ENCODE measurements around the gene ZBP1.

ZBP1 gene

DNA sequence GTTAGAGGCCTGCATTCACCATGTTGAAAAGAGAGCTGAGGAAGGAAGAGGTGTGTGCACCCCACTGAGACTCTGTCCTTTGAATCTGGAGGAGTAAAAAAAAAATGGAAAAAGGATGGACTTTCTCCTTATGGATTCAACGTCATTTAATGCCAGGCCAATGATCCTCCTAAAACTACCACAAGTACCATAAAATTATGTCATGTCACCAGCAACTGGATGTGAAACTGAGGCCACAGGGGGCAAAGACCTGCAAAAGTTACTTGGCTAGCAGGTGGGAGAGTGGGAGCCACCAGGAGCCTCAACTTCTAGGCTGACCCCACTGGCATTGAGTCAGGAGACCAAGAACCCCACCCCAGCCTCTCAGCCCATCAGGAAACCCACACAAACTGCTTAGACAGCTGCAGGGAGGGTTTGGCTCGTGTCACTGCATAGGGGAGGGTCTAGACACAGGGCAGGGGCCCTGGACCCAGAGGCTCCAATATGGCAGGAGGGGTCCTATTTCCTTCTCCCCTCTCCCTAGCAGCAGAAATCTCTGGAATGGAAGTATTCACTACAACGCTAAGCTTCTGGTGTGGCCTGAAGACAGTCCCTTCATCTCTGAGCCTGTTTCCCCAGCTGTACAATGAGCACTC is 48.3 kb downstream of the ZBP1 start:
- no peak for DNase-seq (ENCODE audit: low read depth)

DNA sequence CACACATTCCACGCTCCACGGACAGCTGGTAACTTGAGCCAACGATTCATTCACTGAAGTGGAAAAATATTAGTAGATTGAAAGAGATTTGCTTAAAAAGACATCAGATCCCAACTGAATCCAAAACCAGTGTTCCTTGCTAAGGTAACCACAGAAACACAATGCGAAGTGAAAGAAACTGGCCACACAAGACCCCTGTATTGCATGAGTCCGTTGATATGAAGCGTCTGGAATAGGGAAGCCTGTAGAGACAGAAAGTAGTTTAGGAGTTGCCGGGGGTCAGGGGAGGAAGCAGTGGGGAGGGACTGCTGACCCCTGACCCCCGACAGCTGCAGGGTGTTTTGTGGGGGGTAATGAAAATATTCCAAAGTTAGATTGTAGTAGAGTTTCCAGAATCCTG is 49.3 kb downstream of the ZBP1 start:
- DNase-seq (ENCODE audit: low read depth) = no peak

DNA sequence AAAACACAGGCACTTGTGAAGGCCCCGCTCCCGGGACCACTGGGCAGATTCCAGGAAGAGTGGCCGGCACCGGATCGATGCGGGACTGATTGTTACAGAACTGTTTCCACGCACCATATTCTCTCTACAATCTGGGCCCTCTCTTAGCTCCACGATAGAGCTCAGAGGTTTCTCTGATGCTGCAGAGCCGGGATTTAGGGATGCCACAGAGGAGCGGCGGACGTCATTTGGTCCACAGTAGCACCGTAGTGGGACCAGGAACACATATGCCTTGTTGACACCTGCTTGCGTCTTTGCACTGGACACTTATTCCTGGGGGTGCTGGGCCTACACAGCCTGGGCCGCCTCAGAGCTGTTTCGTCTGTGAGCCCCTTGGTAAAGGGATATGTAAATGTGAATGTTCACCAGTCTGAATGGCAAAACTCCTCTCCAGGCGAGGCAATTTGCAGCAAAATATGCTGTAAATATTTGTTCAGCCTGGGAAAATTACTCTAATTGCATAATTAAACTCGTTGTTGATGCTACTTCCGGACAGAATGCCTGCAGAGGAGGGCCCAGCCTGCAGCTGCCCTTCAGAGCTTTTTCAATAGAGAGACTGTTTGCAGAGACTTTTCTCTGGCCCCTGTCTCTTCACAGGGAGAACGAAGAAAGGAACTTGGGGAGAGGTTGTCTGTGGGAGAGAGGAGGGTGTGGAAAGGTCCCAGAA is 49.9 kb downstream of the ZBP1 start:
- no peak for DNase-seq (ENCODE audit: low read depth)

DNA sequence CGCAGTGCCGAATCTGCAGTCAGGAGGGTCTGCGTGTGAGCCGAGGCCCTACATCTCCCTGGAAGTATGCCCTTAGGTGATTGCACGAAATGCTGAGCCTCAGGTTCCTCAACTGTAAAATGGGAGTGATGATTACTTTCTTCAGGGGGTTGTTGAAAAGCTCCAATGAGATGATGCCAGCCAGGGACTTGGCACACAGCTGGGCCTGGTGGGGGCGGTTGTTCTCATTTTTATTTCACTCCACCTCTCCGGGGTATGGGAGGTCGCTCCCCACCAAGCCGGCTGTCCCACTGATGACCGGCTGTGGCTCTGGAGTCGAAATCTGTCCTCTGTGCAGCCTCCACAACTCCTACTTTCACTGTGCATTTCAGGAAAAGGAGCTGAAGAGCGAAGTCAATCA is 51.3 kb downstream of the ZBP1 start:
- no peak for DNase-seq (ENCODE audit: low read depth)

DNA sequence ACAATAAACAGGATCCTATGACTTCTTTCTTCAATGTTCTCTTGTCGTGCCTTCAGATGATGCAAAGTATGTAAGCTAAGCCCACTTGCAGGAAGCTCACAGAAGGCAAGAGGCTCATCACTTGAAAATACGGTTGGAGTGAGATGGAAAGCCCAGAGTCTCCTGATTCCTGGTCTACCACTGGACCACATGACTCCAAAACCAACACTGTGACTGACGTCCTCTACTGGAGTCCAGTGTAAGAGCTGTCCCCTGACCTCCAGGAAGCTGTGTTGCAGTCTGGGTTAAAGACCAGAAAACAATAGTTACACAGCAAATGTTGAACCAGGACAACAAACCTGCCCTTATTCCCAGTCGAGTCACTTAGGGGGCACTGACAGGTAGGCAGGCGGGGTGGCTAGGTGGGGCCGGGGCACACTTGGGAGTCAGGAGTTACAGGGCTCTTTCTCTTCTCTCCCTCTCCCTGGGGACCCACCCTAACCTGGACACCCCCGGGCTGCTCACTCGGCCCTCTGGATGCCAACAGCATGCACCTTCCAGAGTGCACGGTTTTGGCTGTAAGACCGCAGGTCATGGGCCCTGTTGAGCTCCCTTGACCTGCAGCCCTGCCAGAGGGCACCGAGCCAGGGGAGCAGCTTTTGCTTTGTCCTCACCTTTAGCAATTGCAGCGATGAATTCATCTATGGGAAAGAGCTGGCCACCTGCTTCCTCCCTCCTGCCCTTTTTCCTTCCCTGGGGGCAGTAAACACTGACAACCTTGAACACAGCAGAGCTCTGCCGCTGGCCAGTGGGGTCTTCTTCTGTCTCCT is 51.9 kb downstream of the ZBP1 start:
- no peak for DNase-seq (ENCODE audit: low read depth)

DNA sequence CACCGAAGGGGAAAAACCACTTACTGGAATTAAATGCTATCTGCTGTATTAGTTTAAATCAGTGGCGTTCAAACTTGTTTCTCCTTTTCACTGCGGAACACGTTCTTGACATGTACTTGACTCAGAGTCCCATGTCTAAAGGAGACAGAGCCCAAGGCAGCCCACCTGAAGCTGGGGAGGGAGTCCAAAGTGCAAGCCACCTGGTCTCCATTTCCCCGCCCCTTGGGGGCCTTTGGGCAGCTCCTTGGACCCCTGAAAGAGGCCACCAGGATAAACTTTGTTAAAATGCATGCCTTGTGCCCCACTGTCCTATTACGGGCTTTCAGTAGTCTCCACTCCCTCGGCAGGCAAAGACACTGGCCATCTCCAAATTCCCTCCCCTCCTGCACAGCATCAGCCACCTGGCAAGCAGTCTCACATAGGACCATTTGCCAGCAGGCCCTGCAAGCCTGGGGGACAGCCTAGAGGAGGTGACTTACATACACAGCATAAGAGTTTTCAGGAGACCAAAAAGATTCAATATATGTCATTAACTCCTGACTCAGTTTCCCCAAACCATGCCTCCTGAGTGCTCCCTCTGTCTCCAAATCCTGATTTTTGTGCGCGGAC is 52.7 kb downstream of the ZBP1 start:
- no peak for DNase-seq (ENCODE audit: low read depth)

DNA sequence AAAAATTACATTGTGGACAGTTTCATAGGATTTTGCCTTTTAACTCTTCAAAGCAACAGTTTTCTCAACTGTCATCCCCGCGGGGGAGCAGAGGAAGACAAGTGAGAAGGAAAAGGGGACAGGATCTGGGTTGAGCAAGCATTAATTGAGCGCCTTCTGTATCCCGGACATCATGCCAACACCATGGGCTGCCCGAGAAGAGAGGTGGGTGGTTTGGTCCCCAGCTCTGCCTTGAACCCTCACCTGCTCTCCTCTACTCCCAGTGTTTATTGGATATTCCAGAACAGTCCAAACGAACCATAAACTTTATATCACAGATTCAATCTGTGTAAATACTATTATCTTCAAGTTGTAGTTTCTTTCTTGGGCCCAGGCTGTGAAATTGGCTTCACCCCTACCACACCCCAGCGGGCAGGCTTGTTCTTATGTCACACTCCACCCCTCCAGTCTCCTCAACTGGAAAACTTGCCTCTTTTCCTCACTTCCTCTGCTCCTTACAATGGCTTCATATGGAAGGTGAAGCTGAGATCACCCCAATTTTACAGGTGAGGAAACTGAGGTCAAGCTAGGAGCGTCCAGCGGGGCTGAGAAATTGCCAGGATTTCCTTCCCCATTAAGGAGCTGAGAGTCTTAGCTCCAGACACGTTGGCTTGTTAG is 53.3 kb downstream of the ZBP1 start:
- DNase-seq (ENCODE audit: low read depth) = no peak

DNA sequence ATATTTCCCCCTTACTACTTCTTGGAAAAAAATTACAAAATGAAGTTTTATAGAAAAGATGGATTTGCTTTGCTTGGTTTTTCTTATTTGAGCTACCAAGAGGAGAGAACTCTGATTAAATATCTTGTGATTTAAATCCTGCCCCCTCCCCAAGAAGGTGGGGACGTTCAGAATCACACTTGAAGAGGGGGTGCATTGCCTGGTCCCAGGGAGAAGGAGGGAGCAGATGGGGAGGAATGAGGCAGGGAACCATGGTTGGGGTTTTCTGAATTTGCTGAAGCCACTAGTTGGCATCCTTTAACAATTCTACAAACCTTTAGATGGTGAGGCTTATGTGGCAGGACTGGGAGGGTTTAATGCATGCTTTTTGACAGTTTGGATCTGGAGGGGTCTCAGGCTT is 53.8 kb downstream of the ZBP1 start:
- DNase-seq (ENCODE audit: low read depth) = no peak

DNA sequence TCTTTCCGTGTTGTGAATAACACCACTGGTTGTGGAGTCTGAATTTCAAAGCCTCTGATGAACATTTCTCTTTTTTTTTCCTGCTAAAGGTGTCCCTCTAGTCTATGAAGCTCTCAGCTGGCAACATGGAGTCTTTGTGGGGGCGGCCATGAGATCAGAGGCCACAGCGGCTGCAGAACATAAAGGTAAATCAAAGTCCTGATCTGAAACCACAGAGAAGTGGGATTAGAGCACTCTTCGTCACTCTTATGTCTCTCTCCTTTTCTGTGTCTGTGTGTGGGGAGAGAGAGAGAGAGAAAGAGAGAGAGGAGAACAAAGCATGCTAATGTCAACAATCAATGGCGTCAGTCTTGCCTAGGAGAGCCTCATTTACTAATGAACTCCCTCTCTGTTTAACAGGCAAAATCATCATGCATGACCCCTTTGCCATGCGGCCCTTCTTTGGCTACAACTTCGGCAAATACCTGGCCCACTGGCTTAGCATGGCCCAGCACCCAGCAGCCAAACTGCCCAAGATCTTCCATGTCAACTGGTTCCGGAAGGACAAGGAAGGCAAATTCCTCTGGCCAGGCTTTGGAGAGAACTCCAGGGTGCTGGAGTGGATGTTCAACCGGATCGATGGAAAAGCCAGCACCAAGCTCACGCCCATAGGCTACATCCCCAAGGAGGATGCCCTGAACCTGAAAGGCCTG is 55.1 kb downstream of the ZBP1 start:
- no peak for DNase-seq (ENCODE audit: low read depth)

DNA sequence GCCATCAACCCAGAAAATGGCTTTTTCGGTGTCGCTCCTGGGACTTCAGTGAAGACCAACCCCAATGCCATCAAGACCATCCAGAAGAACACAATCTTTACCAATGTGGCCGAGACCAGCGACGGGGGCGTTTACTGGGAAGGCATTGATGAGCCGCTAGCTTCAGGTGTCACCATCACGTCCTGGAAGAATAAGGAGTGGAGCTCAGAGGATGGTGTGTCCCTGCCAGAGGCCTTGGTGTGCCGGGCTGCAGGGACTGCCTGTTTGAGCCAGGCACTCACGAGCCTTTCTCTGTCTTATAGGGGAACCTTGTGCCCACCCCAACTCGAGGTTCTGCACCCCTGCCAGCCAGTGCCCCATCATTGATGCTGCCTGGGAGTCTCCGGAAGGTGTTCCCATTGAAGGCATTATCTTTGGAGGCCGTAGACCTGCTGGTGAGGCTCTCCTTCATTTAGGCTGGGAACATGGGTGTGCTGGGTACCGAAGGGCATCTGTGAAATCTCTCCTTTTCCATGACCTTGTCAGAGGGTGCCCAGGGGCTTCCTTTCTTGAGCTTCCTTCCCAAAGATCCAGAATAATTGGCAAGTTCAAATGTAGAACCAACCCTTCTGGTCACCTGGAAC is 55.9 kb downstream of the ZBP1 start:
- no peak for DNase-seq (ENCODE audit: low read depth)

DNA sequence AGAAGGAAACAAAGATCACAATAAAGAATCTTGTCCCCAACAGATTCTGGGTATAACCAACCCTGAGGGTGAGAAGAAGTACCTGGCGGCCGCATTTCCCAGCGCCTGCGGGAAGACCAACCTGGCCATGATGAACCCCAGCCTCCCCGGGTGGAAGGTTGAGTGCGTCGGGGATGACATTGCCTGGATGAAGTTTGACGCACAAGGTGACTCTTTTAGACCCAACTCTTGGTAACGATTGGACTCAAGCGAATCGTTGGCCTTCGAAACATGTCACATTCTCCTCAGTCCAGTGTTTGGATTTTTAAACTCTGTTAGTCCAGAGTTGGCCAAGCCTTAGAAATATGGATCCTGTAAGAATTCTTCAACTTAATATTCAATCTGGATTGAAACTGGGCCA is 56.7 kb downstream of the ZBP1 start:
- no peak for DNase-seq (ENCODE audit: low read depth)

DNA sequence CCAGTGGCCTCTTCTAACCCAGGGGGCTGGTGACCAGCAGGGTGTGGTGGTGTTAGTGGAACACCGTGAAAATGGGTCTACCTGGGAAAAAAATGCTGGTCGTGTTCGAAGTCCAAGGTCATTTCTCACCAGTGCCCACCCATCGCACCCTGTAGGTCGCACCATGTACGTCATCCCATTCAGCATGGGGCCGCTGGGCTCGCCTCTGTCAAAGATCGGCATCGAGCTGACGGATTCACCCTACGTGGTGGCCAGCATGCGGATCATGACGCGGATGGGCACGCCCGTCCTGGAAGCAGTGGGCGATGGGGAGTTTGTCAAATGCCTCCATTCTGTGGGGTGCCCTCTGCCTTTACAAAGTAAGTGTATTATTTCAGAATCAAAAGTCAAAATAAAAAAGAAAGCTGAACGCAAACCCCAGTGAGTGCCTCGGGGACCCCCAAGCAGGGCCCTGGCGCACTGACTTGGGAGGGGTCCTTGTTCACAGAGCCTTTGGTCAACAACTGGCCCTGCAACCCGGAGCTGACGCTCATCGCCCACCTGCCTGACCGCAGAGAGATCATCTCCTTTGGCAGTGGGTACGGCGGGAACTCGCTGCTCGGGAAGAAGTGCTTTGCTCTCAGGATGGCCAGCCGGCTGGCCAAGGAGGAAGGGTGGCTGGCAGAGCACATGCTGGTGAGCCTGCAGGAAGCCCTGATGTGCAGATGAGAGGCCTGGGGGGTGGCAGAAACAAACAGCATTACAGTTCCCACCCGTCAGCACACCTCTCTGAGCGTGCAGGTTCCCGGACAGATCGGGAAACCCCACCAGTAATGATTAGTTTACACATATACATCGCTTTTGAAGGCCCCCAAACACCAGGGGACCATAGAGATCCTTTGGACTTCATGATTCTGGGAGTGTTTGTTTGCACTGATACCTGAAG is 57.4 kb downstream of the ZBP1 start:
- no peak for DNase-seq (ENCODE audit: low read depth)

DNA sequence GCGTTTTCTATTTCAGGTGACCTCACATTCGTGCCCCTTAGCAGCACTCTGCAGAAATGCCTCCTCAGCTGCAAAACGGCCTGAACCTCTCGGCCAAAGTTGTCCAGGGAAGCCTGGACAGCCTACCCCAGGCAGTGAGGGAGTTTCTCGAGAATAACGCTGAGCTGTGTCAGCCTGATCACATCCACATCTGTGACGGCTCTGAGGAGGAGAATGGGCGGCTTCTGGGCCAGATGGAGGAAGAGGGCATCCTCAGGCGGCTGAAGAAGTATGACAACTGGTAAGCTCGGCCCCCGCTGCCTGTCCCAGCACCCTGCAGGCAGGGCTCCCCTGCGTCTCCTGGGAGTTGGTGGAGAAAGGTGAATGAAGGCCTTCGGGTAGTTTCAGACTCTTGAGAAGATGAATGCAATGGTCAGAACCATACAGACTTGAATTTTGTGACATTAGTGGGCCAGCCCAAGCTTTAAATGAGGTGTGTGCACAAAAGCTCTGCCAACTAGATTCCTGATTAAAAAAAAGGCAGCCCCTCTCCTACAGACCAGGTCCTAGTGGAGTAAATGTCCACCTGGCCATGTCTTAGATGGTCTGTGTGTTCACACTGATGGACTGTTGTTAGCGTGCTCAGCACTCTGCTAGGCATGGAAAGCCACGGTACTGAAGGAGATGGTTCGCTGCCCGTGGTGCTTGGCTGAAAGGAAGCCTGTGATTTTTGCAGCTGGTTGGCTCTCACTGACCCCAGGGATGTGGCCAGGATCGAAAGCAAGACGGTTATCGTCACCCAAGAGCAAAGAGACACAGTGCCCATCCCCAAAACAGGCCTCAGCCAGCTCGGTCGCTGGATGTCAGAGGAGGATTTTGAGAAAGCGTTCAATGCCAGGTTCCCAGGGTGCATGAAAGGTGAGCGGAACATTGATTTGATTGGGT is 58.6 kb downstream of the ZBP1 start:
- DNase-seq (ENCODE audit: low read depth) = no peak

DNA sequence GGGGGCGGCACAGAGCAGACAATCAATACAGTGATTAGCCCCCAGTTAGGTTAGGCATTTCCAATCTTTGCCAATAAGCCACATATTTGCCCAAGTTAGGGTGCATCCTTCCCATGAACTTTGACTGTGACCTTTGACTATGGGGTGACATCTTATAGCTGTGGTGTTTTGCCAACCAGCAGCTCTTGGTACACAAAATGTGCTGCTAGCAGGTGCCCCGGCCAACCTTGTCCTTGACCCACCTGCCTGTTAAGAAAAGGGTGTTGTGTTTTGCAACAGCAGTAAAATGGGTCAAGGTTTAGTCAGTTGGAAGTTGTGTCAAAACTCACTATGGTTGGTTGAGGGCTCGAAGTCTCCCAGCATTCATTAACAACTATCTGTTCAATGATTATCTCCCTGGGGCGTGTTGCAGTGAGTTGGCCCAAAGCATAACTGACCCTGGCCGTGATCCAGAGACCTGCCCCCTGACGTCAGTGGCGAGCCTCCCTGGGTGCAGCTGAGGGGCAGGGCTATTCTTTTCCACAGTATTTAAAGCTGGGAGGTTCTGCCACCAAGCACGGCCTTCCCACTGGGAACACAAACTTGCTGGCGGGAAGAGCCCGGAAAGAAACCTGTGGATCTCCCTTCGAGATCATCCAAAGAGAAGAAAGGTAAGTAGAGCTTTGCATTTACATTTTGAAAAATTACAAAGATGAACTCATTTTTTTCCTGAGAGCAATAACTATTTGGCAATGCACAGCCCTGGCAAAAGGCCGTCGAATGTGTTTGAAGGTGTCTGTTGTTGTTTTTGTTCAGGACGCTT is 59.5 kb downstream of the ZBP1 start, which contains the start of gene PCK1:
Gene PCK1, plus strand, starts transcription at position 557 of the 802 bp plus-strand sequence. CDS start 302 bp downstream, outside the sequence.
- no peak for DNase-seq (ENCODE audit: low read depth)

DNA sequence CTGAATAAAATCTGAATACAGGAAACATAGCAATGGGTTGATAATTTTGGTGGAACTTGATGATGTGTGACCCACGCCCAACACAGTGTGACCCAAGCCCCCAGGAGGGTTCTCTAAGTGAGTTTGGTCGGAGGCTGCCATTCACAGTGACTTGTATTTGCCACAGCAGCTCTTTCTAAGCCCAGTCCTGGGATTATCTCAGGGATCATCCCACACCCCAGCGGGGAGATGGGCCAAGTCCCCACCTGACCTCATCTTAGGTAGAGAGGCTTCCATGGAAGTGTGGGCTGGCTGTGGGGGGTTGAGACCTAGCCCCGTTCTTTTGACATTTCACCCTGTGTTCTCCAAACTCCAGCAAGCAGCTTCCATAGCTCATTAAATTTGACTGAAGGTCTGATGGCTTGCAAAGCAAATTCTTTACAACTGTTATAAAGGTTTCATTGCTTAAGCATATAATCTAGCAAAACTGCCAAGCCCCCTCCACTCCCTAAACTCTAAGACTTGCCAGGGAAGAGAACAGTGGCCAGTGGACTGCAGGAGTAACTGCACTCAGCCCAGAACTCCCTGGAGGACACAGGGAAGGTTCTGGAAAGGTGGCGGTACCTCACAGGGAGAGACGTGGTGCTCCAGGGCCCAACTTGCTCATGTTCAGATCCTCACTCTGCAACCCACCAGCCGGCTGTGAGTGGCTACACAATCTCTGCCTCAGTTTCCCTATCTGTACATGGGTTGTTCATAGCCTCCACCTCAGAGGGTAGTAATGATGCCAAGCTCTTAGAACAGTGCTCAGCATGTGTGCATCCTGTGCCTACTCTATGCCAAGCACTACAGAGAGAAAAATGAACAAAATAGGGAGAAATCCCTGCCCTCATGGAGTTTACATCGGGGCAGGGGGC is 60.3 kb downstream of the ZBP1 start:
- no peak for DNase-seq (ENCODE audit: low read depth)

DNA sequence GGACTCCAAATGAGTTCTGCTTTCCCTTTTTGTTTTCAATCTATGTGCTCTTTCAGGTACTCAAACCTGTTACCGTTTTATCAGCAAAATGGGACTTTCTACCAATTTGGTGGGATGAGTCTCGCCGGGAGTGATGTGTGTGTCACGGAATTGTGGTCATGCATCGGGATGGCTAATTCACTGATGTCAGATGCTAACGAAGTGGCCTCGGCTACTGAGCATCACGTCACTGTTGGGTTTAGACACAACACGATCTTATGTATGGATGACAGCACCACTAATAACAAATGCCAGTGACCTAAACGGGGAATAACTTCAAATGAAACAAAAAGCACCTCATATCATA is 61.0 kb downstream of the ZBP1 start:
- no peak for DNase-seq (ENCODE audit: low read depth)

Data from T-helper 22 cell (primary cell).